Gastrocnemius medialis (tissue), 4 donors: ENCODE data around the gene FBXO2.

Experiments
- CTCF ChIP-seq, 5 experiments: fragments of 450-650 bp in 3 of 5; fragments of 200-600 bp in 2 of 5; sonication (generic) in 2 of 5; IDR thresholded peaks in 4 of 5; conservative IDR thresholded peaks in 1 of 5; 1 replicate in 4 of 5; 2 replicates in 1 of 5; pipeline ENCODE4 v1.5.1; 2016 to 2019; ENCODE audit warnings: antibody characterized with exemption in 5 of 5, mild to moderate bottlenecking in 3 of 5, moderate library complexity in 3 of 5
- POLR2A ChIP-seq, 2 donors: fragments of 450-650 bp; IDR thresholded peaks; one replicate each; pipeline ENCODE4 v1.6.1; 2017; ENCODE audit warnings: antibody characterized with exemption in 2 of 2, mild to moderate bottlenecking in 2 of 2, moderate library complexity in 2 of 2

DNA sequence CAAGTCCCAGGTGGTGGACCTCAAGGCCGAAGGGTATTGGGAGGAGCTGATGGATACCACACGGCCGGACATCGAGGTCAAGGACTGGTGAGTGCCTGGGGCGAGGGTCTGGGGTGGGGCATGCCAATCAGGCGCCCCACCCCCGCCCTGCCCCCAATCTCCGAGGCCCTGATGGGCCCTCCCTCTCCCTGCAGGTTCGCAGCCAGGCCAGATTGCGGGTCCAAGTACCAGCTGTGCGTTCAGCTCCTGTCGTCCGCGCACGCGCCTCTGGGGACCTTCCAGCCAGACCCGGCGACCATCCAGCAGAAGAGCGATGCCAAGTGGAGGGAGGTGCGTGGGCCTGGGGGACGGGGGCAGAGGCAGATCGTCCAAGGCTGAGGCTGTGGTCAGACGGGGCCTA is 4.3 kb upstream of the FBXO2 start:
- TF ChIP-seq CTCF (IDR thresholded peaks at IDR 0.05 in 4 of 5, conservative IDR thresholded peaks at IDR 0.05 in 1 of 5) (no peak), POLR2A (IDR thresholded peaks at IDR 0.05) (no peak)
